Measurements from ENCODE around the gene AHCTF1.

- no peak for TF ChIP-seq CTCF (IDR thresholded peaks at IDR 0.05; ENCODE audit: borderline replicate concordance, extremely low read depth, low read length, poor library complexity, severe bottlenecking)
- no peak for TF ChIP-seq EZH2 (IDR thresholded peaks at IDR 0.05; ENCODE audit: borderline replicate concordance, low read depth, low read length, severe bottlenecking)
Measured at GRCh38 chr1:246947255-246947654, 15.5 kb upstream of the AHCTF1 start.
